Measurements from ENCODE around the gene HIGD1B.

HIGD1B gene

DNA sequence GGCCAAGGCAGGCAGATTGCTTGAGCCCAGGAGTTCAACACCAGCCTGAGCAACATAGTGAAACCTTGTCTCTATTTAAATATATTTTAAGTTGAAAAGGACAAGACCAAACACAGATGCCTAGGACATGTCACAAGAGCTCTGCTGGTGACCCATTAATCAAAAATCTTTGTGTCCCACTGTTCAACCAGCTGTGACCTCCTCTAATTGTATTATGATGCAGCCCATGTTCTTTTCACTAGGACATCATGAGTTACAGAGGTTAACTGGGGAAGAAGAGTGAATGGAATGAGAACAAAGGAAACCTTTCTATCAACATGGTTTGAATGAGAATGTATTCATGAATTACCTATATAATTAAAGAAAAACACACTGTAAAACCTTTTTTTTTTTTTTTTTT lies 44.6 kb downstream of the HIGD1B start:
- H3K4me3 ChIP-seq (ENCODE audit: insufficient read length, low read depth) = no peak overlapping the region
- DNase-seq (ENCODE audit: low read depth, low spot score) = no peak
- H3K9me3 ChIP-seq (ENCODE audit: insufficient read depth, low read length) = no peaks in the 10 kb centered on the region
- H3K9ac ChIP-seq (ENCODE audit: insufficient read length, low read depth) = no peak overlapping the region
- no peak for TF ChIP-seq YY1 (IDR thresholded peaks at IDR 0.05; ENCODE audit: insufficient read depth, insufficient read length)
- no peak for TF ChIP-seq SUZ12 (IDR thresholded peaks at IDR 0.05; ENCODE audit: extremely low read depth, insufficient read depth, insufficient read length)
- no peak for TF ChIP-seq ZNF274 (IDR thresholded peaks at IDR 0.05; ENCODE audit: low read depth, low read length)
- H3K27me3 ChIP-seq (ENCODE audit: insufficient read depth, insufficient read length) = no peaks in the 10 kb centered on the region
- peaks cover 69% of the 10 kb centered on the region for H3K36me3 ChIP-seq (ENCODE audit: insufficient read depth, insufficient read length, low read length)
- no peaks in the 10 kb centered on the region for H3K4me1 ChIP-seq (ENCODE audit: insufficient read depth, insufficient read length)

DNA sequence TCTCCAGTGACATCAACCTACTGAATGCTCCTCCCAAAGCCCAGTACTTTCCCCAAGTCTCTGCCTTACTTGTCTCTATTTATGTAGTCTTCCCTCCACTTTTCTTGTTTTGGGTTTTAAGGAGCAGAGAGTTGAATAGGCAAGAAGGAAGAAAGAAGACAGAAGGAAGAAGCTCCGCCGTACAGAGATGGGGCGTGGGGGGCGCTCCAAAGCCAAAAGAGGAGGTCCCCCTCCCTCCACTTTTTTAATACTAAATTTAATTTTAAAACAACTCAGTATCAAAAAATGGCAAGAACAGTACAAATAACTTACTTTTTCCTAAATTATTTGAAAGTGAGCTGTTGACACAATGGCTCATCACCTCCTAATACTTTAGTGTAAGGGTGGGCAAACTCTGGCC lies 47.0 kb downstream of the HIGD1B start:
- Histone ChIP-seq H3K9me3 (ENCODE audit: insufficient read depth, low read length) (no peaks in the 10 kb centered on the region), H3K36me3 (ENCODE audit: insufficient read depth, insufficient read length, low read length) (peaks cover 61% of the 10 kb centered on the region), H3K27me3 (ENCODE audit: insufficient read depth, insufficient read length) (no peaks in the 10 kb centered on the region), H3K9ac (ENCODE audit: insufficient read length, low read depth) (no peak overlapping the region), H3K4me1 (ENCODE audit: insufficient read depth, insufficient read length) (no peaks in the 10 kb centered on the region), H3K4me3 (ENCODE audit: insufficient read length, low read depth) (no peak overlapping the region)
- TF ChIP-seq YY1 (IDR thresholded peaks at IDR 0.05; ENCODE audit: insufficient read depth, insufficient read length) (no peak), ZNF274 (IDR thresholded peaks at IDR 0.05; ENCODE audit: low read depth, low read length) (no peak), SUZ12 (IDR thresholded peaks at IDR 0.05; ENCODE audit: extremely low read depth, insufficient read depth, insufficient read length) (no peak)
- no peak for DNase-seq (ENCODE audit: low read depth, low spot score)

DNA sequence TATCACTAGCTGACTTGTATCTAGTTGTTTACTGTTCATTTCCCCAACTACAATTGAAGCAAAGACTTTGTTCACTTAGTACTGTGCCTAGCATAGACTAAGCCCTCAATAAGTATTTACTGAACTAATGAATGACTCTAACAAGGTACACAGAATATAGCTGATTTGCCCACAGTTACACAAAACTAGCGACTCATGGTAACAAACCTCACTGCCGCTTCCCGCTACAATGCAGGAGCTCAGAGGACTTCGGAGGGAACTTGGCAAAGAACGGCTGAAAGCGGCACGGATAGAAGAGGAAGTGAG lies 51.0 kb downstream of the HIGD1B start:
- no peaks in the 10 kb centered on the region for H3K9me3 ChIP-seq (ENCODE audit: insufficient read depth, low read length)
- peak overlapping the region; percentile 100 for H3K4me3 ChIP-seq (ENCODE audit: insufficient read length, low read depth)
- H3K4me1 ChIP-seq (ENCODE audit: insufficient read depth, insufficient read length) = no peaks in the 10 kb centered on the region
- H3K27me3 ChIP-seq (ENCODE audit: insufficient read depth, insufficient read length) = no peaks in the 10 kb centered on the region
- no peak for DNase-seq (ENCODE audit: low read depth, low spot score)
- TF ChIP-seq SUZ12 (IDR thresholded peaks at IDR 0.05; ENCODE audit: extremely low read depth, insufficient read depth, insufficient read length) (no peak), ZNF274 (IDR thresholded peaks at IDR 0.05; ENCODE audit: low read depth, low read length) (no peak), YY1 (IDR thresholded peaks at IDR 0.05; ENCODE audit: insufficient read depth, insufficient read length) (no peak)
- peak overlapping the region; percentile 100 for H3K9ac ChIP-seq (ENCODE audit: insufficient read length, low read depth)
- H3K36me3 ChIP-seq (ENCODE audit: insufficient read depth, insufficient read length, low read length) = peaks cover 40% of the 10 kb centered on the region

DNA sequence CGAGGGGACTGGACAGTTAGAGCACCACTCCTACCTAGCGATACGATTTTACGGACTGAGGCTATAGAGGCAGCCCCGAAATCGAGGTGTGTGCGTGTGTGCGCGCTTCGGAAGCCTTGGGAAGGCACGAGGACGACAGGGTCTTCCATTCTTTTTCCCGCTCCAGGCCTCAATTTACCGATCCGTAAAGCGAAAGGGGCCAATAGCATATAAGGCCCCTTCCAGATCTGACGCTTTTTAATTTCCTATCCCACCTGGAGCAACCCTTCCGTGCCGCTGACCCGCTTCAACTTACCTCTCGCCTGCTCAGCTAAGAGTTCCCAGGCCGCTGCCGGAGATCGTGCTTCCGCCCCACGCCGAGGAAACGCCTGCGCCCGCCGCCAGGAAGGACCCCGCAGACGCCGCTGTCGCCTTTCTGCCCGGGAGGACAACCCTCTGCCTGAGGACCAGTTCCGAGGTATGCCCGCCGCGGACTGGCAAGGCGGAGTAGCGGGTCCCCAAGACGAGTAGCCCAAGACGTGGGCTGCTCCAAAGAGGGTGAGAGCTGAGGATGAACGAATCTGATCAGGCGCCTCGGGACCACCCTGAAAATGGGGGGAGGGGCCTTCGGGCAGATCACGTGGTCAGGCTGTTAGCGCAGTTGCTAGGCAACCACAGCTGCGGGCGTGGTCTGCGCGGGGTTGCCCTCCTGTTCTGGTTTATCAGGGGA lies 51.5 kb downstream of the HIGD1B start, which contains the start of gene EFTUD2:
Gene EFTUD2, minus strand, starts transcription at position 372 of the 709 bp plus-strand sequence. CDS start 4,924 bp downstream, outside the sequence.
- no peak for TF ChIP-seq ZNF274 (IDR thresholded peaks at IDR 0.05; ENCODE audit: low read depth, low read length)
- no peak for TF ChIP-seq SUZ12 (IDR thresholded peaks at IDR 0.05; ENCODE audit: extremely low read depth, insufficient read depth, insufficient read length)
- TF ChIP-seq YY1 (IDR thresholded peaks at IDR 0.05; ENCODE audit: insufficient read depth, insufficient read length) = no peak
- H3K4me1 ChIP-seq (ENCODE audit: insufficient read depth, insufficient read length) = no peaks in the 10 kb centered on the region
- DNase-seq (ENCODE audit: low read depth, low spot score) = peak; percentile 82
- no peaks in the 10 kb centered on the region for H3K27me3 ChIP-seq (ENCODE audit: insufficient read depth, insufficient read length)
- no peaks in the 10 kb centered on the region for H3K9me3 ChIP-seq (ENCODE audit: insufficient read depth, low read length)
- peak within 1 kb of the TSS; percentile 100 for H3K9ac ChIP-seq (ENCODE audit: insufficient read length, low read depth)
- H3K4me3 ChIP-seq (ENCODE audit: insufficient read length, low read depth) = peak within 1 kb of the TSS; percentile 100
- H3K36me3 ChIP-seq (ENCODE audit: insufficient read depth, insufficient read length, low read length) = peaks cover 38% of the 10 kb centered on the region

Measured in NT2/D1 (cell line).